CD4-positive, alpha-beta T cell treated with Interleukin-1 beta for 1 hour (primary cell): ENCODE measurements around the gene DAB2.
"Not testable (repeated sequence)": the region's sequence is repeated elsewhere in the genome, so short reads cannot be mapped to it uniquely, and the experiment has no call there.

ENCODE experiments used
- DNase-seq, 2 donors: peaks; one replicate each; pipeline ENCODE4 v3.0.0-alpha.2; 2020 to 2022

Gene DAB2

DNA sequence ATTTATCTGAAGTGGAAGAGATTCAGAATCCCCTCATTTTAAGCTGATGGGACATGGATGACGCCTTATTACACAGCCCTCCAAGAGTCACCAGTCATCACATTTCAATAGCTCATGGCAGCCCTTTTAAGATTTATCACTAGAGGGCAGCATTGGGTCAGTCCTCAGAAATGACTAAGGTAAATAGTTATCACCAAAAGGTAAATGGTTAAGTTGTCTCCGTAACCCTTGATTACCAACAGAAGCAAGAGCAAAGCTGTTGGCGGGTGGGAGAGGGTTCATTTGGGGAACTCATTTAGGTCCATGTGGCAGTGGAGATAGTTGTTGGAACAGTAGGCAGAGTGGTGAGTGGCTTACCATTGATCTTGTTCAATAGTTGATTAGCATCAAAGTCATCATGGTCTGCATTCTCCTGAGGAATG, 48.5 kb downstream of the DAB2 start:
- DNase-seq, result peak; percentile 15 to 49

DNA sequence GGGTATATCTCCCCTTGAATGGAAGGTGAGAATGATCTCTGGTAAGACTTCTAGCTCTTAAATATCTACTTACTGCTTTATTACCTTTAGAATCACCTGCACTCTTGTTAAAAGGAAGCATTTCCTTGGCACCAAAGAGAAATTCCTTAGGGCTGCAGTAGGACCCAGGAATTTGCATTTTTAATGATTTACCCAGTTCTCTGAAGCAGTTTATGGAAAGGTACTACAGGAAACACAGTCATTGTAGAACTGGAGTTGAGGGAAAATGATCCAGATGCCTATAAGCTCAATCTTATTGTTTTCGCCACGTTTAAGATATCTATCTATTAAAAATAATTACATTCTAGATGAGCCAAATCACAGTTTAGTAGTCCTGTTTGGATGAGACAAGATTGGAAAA, 51.0 kb downstream of the DAB2 start:
- no peak for DNase-seq

DNA sequence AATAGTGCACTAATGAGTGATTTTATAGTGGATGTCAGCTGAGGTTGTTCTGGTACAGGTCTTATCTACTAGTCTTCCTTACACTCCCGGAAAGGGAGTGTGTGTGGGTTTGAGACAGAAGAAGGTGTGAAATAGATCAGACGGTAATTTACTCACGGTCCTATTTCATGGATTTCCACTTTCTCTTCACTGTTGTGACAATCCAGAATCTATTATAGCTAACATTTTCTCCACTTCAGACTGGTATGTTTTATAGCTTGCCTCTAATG, 53.5 kb downstream of the DAB2 start:
- DNase-seq, result no peak

DNA sequence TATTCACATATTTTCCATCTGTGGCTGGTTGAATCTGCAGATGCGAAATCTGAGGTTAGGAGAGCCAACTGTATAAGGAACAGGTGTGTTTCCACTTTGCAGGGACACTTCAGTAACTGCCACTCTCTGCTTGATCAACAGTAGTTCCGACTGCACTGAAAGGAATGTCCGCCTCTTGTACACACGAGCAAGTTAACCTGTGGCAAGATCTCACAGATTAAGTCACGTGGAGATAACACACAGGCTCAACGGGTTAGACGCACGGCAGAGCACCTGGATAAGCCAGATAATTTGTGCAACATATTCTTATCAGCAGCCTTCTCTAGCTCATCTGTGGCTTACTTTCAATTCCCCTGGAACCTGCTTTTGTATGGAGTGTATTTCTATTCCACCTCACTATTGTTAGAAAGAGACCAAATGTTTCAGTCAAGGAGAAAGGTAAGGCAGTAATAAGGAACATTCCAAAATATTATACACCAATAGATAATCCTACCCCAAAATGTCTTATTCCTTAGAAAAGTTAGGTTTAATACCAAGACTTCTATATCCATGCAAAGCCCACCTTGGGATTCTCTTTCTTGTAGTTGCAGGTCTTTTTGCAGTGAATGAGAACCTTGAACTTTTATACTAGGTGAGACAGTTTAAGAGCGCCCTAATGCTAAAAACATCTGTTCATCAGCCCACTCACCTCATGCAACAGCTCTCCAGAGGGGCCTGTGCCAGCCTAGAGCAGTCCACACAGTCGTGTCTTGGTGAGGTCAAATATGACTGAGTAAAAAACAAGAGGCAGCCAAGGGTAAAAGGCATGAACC, 54.0 kb downstream of the DAB2 start:
- no peak for DNase-seq

DNA sequence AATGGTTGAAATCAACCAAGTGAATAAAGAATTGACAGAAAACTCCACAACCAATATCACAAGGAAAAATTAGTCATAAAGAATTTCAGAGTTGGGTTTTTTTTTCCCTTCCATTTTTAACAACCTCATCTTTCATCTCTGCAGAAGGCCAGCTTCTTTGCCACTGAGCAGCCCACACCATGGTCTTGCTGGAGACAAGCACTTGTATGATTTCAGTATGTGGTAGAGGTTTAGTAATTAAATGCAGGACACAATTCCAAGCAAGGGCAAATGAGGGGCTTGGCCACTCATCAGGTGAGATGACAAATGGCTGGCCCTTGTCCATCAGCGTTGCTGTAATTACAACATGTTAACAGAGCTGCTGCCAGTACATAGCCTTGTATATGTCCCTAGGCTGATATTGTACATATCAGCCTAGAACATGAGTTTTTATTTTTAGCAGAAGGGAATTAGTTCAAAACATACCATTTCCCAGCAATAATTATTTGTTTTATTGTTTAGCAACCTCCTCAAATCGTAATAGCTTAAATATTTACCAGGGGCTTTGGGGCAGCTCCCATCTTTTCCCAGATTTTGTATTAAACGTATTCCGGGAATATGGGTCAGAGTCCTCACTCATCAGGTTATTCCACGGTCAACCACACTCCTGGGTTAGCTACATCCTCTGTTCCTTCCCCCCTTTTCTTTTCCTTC, 55.5 kb downstream of the DAB2 start:
- no peak for DNase-seq

DNA sequence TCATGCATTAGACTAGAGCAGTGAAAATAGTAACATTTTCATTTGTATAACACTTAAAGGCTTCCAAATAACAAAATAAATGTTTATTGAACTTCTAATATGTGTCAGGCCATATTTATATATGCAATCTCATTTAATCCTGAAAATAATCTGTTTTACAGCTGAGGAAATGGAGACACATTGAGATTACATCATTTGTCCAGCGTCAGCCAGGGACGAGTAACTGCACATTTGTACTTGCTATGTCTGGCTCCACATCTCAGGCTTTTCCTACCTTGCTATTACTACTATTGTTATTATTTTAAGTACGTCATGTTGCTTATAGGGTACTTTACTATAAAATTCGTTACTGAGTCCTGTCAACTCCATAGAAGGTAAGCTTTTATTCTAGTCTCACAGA, 56.7 kb downstream of the DAB2 start:
- DNase-seq, result no peak

DNA sequence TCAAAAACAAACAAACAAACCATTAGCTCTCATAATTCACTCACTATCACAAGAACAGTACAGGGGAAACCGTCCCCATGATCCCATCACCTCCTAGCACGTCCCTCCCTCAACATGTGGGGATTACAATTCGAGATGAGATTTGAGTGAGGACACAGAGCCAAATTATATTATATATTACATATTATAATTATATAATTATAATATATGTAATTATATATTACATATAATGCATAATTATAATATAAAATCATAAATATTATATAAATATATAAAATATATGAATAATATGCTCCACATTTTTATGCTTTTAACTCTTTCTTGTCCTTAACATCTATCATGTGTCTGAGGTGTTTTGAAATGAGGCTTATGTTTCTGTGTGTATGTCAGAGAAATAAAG, 57.1 kb downstream of the DAB2 start:
- DNase-seq, result no peak

DNA sequence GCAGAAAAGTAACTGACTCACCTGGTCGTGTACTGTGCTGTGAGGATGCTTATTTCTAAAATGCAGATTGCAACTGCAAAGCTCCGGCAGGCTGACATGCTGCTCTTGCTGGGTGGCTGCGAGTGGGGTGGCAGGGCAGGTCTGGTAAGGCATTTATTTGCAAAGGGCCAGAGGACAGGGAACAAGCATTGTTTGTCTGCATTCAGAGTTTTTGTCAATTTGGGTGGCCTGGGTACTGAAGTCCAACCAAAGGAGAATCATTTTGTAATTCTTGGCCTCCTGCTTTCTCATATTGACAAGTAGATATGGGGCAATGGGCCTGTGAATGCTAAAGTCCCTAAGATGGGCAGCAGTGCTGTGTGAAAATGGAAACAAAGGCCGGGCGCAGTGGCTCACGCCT, 60.4 kb downstream of the DAB2 start, which contains the start of gene C9:
Gene C9, minus strand, starts transcription at position 129 of the 400 bp plus-strand sequence. Its CDS starts 31 bp downstream, at position 98.
- no peak for DNase-seq

DNA sequence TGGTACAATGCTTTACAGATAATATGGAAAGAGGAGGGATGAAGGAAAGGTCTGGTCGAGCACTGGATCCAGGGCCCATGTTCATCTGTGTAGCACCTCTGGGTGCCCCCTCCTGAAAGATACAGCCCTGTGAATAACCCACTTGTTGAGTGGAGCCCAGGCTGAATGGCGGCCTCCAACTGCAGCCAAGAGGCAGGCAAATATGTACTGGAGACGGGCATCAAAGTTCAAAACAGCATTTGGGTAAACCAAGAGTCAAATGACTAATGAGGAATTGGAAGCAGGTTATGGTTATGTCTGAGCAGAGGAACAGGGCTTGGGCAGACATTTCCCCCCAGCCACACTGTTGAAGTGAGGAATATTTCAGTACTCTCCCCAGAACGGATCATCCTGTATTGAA, 61.6 kb downstream of the DAB2 start:
- no peak for DNase-seq

DNA sequence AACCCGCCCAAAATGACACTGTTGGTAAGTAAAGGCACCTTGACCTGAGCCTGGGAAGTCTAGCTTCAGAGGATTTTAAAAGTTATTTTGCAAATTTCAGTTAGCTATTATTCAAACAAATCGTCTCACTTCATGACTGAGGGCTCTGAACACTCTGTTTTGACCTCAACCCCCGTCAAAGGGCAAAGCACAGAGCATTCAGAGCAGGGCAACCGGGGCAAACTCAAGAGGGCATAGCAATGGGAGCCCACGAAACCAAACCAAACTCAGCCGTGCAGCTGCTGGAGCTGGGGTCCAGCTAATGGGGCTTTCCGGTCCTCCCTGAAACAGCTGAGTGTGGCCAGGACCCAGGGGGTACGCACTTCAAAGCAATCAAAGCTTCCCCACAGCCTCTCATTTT, 62.1 kb downstream of the DAB2 start:
- DNase-seq, result no peak

DNA sequence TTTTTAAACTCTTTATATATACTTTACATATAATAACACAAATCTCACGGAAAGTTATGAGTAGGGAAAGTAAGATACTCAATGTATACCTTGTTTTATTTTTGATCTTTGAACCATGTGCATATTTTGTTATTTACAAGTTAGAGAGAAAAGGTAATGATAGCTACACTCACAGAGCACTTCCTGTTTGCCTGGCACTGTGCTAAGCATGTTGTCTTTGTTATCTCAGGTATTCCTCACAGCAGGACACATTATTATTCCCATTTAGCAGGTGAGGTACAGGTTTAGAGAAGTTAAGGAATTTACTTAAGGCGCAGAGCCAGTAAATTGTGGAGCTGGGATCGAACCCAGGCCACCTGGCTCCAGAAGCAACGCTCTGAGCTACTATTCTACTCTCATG, 63.5 kb downstream of the DAB2 start:
- no peak for DNase-seq

DNA sequence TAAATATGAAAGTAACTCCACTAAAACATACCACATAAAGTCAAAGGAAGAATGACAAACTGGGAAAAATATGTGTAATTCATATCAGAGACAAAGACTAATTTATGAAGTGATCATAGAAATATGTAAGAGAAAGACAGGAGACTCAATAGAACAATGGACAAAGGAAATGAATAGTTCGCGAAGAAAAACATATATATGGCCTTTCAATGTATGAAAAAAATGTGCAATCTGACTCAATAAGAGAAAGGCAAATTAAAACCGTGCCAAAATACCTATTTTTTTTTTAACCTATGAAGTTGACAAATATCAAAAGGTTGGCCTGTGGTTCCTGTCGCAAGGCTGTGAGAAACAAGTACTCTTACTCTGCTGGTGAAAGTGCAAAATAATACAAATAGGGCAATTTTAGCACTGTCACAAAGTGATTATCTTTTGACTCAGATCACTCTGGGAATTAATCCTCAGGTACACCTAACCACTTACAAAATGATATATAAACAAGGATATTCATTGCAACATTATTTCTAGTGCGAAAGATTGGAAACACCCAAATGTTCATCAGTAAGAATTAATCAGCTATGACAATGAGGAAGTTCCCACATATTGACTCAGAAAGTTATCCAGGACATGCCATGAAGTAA, 64.2 kb downstream of the DAB2 start:
- DNase-seq, result no peak

DNA sequence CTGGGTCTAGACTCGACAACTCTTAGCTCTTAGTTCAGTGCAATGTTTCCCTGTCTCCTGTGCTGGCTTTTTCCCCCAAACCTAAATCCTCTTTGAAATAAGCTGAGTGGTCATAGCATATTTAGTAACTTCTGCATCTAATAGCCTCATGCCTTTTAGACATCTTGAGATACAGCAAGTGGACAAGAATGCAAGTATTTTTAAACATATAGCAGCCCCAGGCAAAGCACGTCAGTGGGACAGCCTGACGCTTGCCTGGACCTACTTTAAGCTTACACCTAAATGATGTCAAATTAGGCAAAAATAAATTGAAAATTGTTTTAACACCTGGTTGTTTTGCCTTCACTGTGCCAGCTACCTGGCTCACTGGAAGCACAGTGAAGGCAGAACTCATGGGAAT, 68.5 kb downstream of the DAB2 start:
- DNase-seq, result no peak

DNA sequence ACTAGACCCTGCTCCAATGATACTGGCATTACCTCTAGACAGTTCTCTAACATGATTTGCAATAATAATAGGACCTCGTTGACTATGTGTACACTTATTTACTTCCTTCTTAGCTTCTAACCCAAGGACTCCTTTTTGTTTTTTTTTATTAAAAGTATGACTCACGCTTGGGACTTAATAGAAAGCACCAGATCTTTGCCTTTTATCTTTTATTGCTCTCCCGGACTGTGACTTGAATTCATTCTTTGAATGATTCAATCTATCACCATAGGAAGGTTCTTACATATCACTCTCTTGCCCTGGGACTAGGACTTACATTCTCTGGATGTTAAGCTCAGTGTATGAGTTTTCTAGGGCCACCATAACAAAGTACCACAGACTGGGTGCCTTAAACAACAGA, 69.5 kb downstream of the DAB2 start:
- DNase-seq, result no peak

DNA sequence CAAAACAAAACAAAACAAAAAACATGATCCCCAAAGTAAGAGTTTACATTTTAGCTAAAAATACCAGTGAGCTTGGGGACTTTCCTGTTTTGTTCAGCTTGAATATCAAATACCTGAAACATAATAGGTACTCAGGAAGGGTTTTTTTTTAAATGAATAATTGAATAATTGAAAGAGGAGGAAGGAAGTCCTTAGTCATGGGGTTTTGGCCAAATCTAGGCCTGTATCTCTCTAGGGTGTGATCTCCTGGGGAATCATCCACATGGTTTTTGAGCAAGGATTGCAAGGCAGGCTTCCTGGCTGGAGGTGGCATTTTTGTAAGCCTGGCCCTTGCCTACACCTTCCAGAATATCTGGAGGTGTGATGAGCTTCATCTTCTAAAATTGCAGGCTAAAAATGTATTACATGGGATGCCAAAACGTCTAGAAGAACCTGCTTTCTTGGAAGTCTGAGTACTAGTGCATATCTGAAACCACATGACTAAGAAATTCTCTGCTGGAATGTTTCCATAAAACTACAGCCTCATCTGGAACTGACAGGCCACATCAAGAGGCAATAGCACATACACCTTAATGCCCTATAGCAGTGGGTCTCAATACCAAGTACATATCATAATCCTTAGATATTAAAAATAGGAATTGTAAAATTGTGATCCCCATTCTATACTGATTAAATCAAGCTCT, 70.9 kb downstream of the DAB2 start:
- DNase-seq, result no peak

DNA sequence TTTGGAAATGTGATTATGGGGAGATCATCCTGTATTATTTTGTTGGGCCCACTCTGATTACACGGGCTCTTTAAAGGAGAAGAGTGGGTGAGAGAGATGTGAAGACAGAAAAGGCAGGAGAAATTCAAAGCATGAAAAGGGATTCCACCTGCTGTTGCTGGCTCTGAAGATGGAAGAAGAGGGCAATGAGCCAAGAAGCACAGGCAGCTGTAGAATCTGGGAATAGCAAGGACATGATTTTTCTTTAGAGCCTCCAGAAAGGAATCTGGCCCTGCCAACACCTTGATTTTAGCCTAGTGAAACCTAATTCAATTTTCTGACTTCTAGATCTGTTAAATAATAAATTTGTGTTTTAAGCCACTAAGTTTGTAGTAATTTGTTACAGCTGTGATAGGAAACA, 71.8 kb downstream of the DAB2 start:
- no peak for DNase-seq

DNA sequence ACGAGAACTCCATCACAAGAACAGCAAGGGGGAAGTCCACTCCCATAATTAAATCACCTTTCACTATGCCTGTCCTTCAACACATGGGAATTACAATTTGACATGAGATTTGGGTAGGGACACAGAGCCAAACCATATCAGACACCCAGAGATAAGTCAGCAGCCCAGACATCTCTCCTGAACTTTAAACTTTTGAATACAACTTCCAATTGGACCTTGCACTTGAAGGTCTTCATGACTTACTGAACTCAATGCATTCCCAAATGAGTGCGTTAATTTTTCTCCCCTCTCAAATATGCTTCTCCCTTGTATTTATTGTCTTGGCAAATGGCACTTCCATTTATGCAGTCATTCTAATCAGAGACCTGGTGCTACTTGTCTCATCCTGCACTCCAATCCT, 72.6 kb downstream of the DAB2 start:
- DNase-seq, result no peak

DNA sequence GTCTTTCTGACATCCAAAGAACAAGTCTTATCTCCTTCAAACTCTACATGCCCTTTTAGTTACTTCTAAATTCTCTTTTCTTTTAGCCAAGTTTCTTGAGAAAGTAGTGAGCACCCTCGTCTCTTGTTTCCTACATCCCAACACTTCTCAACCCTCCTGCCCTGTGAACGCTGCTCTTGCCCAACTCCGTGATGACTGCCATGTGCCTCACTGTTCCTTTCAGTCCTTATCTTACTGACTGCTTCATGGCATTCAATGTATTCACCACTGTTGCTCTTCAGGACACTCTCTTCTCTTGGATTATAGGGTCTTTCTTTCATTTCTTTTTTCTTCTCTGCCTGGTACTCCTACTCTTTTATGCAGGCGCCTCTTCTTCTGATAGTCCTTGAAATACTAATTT, 75.3 kb downstream of the DAB2 start:
- no peak for DNase-seq

DNA sequence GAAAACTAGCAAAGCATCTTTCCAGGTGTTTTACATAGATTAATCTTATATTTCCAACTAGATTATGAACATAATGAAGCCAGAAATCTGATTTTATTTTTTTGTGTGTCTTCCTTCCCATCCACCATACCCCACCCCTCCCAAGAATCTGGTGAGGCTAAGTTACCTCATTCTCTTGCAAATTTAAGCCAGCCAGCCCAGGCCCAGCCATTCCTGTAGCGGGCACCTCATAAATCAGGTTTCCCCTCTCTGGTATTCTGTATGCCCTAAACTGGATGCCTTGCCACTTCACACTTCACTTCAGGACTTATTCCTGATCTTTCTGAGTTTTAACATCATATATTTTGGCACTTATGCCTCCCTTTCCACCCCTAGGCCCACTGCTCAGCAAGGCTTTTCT, 82.3 kb downstream of the DAB2 start:
- DNase-seq, result no peak

DNA sequence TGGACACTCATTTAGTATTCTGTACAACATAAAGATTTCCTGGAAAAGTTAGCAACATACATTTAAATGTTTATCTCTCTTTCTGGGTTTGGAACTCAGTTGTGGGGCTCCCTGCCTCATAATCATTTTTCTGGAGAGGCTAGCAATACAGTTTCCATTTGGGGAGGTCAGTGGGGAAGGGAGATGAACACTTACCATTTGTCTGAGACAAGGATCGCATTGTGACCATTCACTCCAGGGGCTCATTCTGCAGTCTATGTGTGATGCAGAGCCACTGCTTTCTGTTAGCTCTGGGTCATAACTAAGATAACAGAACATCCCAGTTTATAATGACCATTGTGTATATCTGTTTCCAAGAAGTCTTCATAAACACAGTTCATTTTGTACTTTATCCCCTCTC, 82.9 kb downstream of the DAB2 start:
- no peak for DNase-seq

DNA sequence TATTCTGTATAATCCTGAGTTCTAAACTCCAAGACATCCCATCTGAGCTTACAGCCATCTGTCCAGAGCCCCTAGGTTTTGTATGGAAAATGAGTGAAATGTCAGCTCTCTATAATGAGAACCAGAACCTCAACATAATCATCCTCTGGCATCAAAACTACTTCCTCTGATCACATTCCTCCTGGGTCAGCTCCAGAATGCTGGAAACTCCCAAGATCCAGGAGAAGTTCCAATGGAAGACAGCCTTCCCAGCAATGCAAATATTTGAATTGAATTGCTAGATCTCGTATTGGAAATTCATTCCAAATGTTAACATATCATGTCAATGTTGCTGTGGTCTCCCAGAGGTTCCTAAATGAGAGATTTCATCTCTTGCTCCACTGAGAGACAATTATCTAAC, 84.3 kb downstream of the DAB2 start:
- DNase-seq, result no peak

DNA sequence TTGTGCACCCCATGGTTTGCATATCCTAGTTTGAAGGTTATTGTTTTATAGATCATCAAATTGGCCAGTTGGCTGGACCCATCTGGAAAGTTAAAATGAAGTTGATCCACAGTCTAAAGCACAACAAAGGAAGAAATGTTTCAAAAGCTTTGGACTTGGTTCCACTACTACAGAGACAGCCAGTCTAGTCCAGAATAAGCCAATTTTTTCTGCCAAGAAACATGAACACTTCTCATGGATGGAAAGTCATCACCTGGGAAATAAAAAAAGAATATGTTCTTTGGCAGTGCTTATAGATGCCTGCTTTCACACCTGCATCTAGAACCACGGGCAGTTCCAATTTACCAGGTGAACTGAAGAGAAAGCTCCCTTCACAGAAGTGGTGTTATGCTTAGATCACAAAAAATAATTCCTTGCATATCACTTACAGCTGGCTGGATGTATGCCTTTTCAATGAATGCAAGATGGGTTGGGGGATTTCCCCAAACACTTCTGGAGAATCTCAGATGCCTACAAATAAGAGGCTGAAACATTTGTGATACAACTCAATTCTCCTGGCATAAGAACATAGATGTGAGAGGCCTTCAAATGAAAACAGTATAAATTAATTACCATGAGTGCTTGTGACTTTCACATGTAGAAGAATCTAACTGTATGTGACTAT, 87.4 kb downstream of the DAB2 start:
- no peak for DNase-seq

DNA sequence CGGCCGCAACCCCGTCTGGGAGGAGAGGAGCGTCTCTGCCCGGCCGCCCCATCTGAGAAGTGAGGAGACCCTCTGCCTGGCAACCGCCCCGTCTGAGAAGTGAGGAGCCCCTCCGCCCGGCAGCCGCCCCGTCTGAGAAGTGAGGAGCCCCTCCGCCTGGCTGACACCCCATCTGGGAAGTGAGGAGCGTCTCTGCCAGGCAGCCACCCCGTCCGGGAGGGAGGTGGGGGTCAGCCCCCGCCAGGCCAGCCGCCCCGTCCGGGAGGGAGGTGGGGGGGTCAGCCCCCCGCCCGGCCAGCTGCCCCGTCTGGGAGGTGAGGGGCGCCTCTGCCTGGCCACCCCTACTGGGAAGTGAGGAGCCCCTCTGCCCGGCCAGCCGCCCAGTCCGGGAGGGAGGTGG, 90.5 kb downstream of the DAB2 start:
- DNase-seq, result not testable (repeated sequence)
